ENCODE data around the gene RELN.
"Not testable (repeated sequence)": the region's sequence is repeated elsewhere in the genome, so short reads cannot be mapped to it uniquely, and the experiment has no call there.

RELN gene

GRCh38 chr7:103794424-103794823, 195.0 kb downstream of the RELN start:
- DNase-seq (ENCODE audit: low read depth in 2 of 2, low spot score in 1 of 2), result no peak

- no peak for DNase-seq (ENCODE audit: low read depth in 2 of 2, low spot score in 1 of 2)
These were observed 195.8 kb downstream of the RELN start for GRCh38 chr7:103793614-103794013.

GRCh38 chr7:103791894-103792293, 197.6 kb downstream of the RELN start:
- DNase-seq (ENCODE audit: low read depth in 2 of 2, low spot score in 1 of 2), result no peak

- not testable (repeated sequence) for DNase-seq (ENCODE audit: low read depth in 2 of 2, low spot score in 1 of 2)
These were observed 202.4 kb downstream of the RELN start for GRCh38 chr7:103787041-103787440.

GRCh38 chr7:103784646-103785286, 204.7 kb downstream of the RELN start:
- no peak for DNase-seq (ENCODE audit: low read depth in 2 of 2, low spot score in 1 of 2)

GRCh38 chr7:103781409-103781808, 208.0 kb downstream of the RELN start:
- DNase-seq (ENCODE audit: low read depth in 2 of 2, low spot score in 1 of 2), result no peak

GRCh38 chr7:103780561-103780960, 208.9 kb downstream of the RELN start:
- DNase-seq (ENCODE audit: low read depth in 2 of 2, low spot score in 1 of 2), result not testable (repeated sequence)

- DNase-seq (ENCODE audit: low read depth in 2 of 2, low spot score in 1 of 2), result no peak
These were observed 212.0 kb downstream of the RELN start for GRCh38 chr7:103777440-103777839.

GRCh38 chr7:103773726-103774125, 215.7 kb downstream of the RELN start:
- no peak for DNase-seq (ENCODE audit: low read depth in 2 of 2, low spot score in 1 of 2)

GRCh38 chr7:103772171-103772773, 217.2 kb downstream of the RELN start:
- DNase-seq (ENCODE audit: low read depth in 2 of 2, low spot score in 1 of 2), result no peak

GRCh38 chr7:103771294-103771693, 218.2 kb downstream of the RELN start:
- no peak for DNase-seq (ENCODE audit: low read depth in 2 of 2, low spot score in 1 of 2)

GRCh38 chr7:103766660-103767059, 222.8 kb downstream of the RELN start:
- no peak for DNase-seq (ENCODE audit: low read depth in 2 of 2, low spot score in 1 of 2)

- no peak for DNase-seq (ENCODE audit: low read depth in 2 of 2, low spot score in 1 of 2)
These were observed 223.6 kb downstream of the RELN start for GRCh38 chr7:103765901-103766300.

- DNase-seq (ENCODE audit: low read depth in 2 of 2, low spot score in 1 of 2), result no peak
These were observed 224.6 kb downstream of the RELN start for GRCh38 chr7:103764901-103765300.

GRCh38 chr7:103762877-103763276, 226.6 kb downstream of the RELN start:
- DNase-seq (ENCODE audit: low read depth in 2 of 2, low spot score in 1 of 2), result no peak

GRCh38 chr7:103762065-103762760, 227.2 kb downstream of the RELN start:
- DNase-seq (ENCODE audit: low read depth in 2 of 2, low spot score in 1 of 2), result no peak

- DNase-seq (ENCODE audit: low read depth in 2 of 2, low spot score in 1 of 2), result no peak
These were observed 236.5 kb downstream of the RELN start for GRCh38 chr7:103752995-103753394.

GRCh38 chr7:103751311-103751880, 238.1 kb downstream of the RELN start:
- no peak for DNase-seq (ENCODE audit: low read depth in 2 of 2, low spot score in 1 of 2)

GRCh38 chr7:103748680-103749079, 240.8 kb downstream of the RELN start:
- DNase-seq (ENCODE audit: low read depth in 2 of 2, low spot score in 1 of 2), result no peak

- no peak for DNase-seq (ENCODE audit: low read depth in 2 of 2, low spot score in 1 of 2)
These were observed 254.1 kb downstream of the RELN start for GRCh38 chr7:103735377-103735776.

- DNase-seq (ENCODE audit: low read depth in 2 of 2, low spot score in 1 of 2), result no peak
These were observed 258.3 kb downstream of the RELN start for GRCh38 chr7:103731169-103731568.

- DNase-seq (ENCODE audit: low read depth in 2 of 2, low spot score in 1 of 2), result no peak
These were observed 260.4 kb downstream of the RELN start for GRCh38 chr7:103729026-103729425.
